ENCODE results near the gene PLCZ1. TPM values are rescaled to one million over a fixed set of nuclear protein-coding genes. Genes with fewer than 3 reads are reported as not detected.

Gene PLCZ1
- total RNA-seq, 2 donors from 2014 or later, result not detected

- no peak for DNase-seq (ENCODE audit: low spot score)
Observed at GRCh38 chr12:18749386-18749957, 11.7 kb upstream of the PLCZ1 start.

GRCh38 chr12:18747895-18748294 lies 10.1 kb upstream of the PLCZ1 start:
- DNase-seq (ENCODE audit: low spot score) (no peak), ATAC-seq (ENCODE audit: insufficient number of reproducible peaks, low FRiP score, low read depth) (no peak)
- Histone ChIP-seq H3K9me3 (no peaks in the 10 kb centered on the region), H3K36me3 (no peaks in the 10 kb centered on the region), H3K27me3 (replicated peaks; ENCODE audit: insufficient read depth) (no peaks in the 10 kb centered on the region), H3K27ac (no peak overlapping the region), H3K4me3 (no peak overlapping the region), H3K4me1 (ENCODE audit: control insufficient read depth in 1 of 2, low read depth in 2 of 2) (peaks cover 0 to 11% of the 10 kb centered on the region in 2 donors)
- TF ChIP-seq CTCF (IDR thresholded peaks at IDR 0.05), result no peak

More at GRCh38 chr12:18749386-18749957, 11.7 kb upstream of the PLCZ1 start:
- no peaks in the 10 kb centered on the region for H3K27me3 ChIP-seq (replicated peaks; ENCODE audit: insufficient read depth)
- H3K36me3 ChIP-seq, result no peaks in the 10 kb centered on the region
- H3K4me3 ChIP-seq, result no peak overlapping the region
- ATAC-seq (ENCODE audit: insufficient number of reproducible peaks, low FRiP score, low read depth), result no peak
- no peak for TF ChIP-seq CTCF (IDR thresholded peaks at IDR 0.05)
- H3K27ac ChIP-seq, result no peak overlapping the region
- H3K4me1 ChIP-seq (ENCODE audit: control insufficient read depth in 1 of 2, low read depth in 2 of 2), result peaks cover 0 to 11% of the 10 kb centered on the region in 2 donors
- no peaks in the 10 kb centered on the region for H3K9me3 ChIP-seq

GRCh38 chr12:18731156-18731555 lies 6.7 kb downstream of the PLCZ1 start:
- no peak overlapping the region for H3K27ac ChIP-seq
- peaks cover 7% of the 10 kb centered on the region for H3K9me3 ChIP-seq
- no peak for TF ChIP-seq CTCF (IDR thresholded peaks at IDR 0.05)
- no peak for ATAC-seq (ENCODE audit: insufficient number of reproducible peaks, low FRiP score, low read depth)
- H3K36me3 ChIP-seq, result no peaks in the 10 kb centered on the region
- no peaks in the 10 kb centered on the region for H3K4me1 ChIP-seq (ENCODE audit: control insufficient read depth in 1 of 2, low read depth in 2 of 2)
- H3K27me3 ChIP-seq (replicated peaks; ENCODE audit: insufficient read depth), result no peaks in the 10 kb centered on the region
- no peak for DNase-seq (ENCODE audit: low spot score)
- no peak overlapping the region for H3K4me3 ChIP-seq

- ATAC-seq (ENCODE audit: insufficient number of reproducible peaks, low FRiP score, low read depth), result no peak
- TF ChIP-seq CTCF (IDR thresholded peaks at IDR 0.05), result no peak
- no peaks in the 10 kb centered on the region for H3K27me3 ChIP-seq (replicated peaks; ENCODE audit: insufficient read depth)
Observed at GRCh38 chr12:18723752-18724151, 14.1 kb downstream of the PLCZ1 start.

GRCh38 chr12:18721452-18721851 lies 16.4 kb downstream of the PLCZ1 start:
- no peak for ATAC-seq (ENCODE audit: insufficient number of reproducible peaks, low FRiP score, low read depth)
- Histone ChIP-seq H3K9me3 (no peaks in the 10 kb centered on the region), H3K4me1 (ENCODE audit: control insufficient read depth in 1 of 2, low read depth in 2 of 2) (no peaks in the 10 kb centered on the region), H3K27ac (no peak overlapping the region), H3K36me3 (no peaks in the 10 kb centered on the region), H3K27me3 (replicated peaks; ENCODE audit: insufficient read depth) (no peaks in the 10 kb centered on the region), H3K4me3 (no peak overlapping the region)
- TF ChIP-seq CTCF (IDR thresholded peaks at IDR 0.05), result no peak
- no peak for DNase-seq (ENCODE audit: low spot score)

More at GRCh38 chr12:18723752-18724151, 14.1 kb downstream of the PLCZ1 start:
- Histone ChIP-seq H3K36me3 (no peaks in the 10 kb centered on the region), H3K27ac (no peak overlapping the region), H3K4me3 (no peak overlapping the region), H3K4me1 (ENCODE audit: control insufficient read depth in 1 of 2, low read depth in 2 of 2) (no peaks in the 10 kb centered on the region), H3K9me3 (no peaks in the 10 kb centered on the region)
- DNase-seq (ENCODE audit: low spot score), result no peak

All from thoracic aorta (tissue), 2 donors.